A549 (cell line): ENCODE measurements around the gene ZHX3. TPM values are rescaled to one million over a fixed set of nuclear protein-coding genes. Genes with fewer than 3 reads are reported as not detected.

Experiments used
- ATAC-seq, 2 experiments: fragments of 200-7000 bp in 1 of 2; fragments of >200 bp in 1 of 2; cut with Nextera tagmentation in 1 of 2; cut with Tn5 transposase in 1 of 2; 3 replicates each; pipeline versions ENCODE4 v1.8.0 to v1.9.1; 2018 to 2020; ENCODE audit warnings: mild to moderate bottlenecking in 1 of 2, moderate library complexity in 1 of 2
- CTCF ChIA-PET: fragments of 300-600 bp; sonication (Branson Sonifier 250); formaldehyde crosslinking; extraction: SDS; loops from one replicate; lab custom pipeline; 2021; ENCODE audit warnings: antibody characterized with exemption, inconsistent platforms; lab: Yijun Ruan, JAX
- POLR2A ChIA-PET: fragments of 350-600 bp; formaldehyde crosslinking; extraction: SDS; loops from one replicate; lab custom pipeline; 2021; ENCODE audit warnings: antibody characterized with exemption, inconsistent platforms; lab: Yijun Ruan, JAX
- DNase-seq, 2 experiments: peaks; one replicate each; pipeline versions ENCODE4 v3.0.0 to v3.0.0-alpha.2; 2011 to 2016; ENCODE audit warnings: low read depth in 1 of 2, low spot score in 1 of 2
- FAIRE-seq: peaks from 2 replicates; lab custom pipeline; 2011; peaks lifted over from hg19 to GRCh38; lab: Jason Lieb, UNC
- H3K27ac ChIP-seq, 2 experiments: fragments of >200 bp; sonication (Bioruptor Twin); formaldehyde crosslinking; 3 replicates each; pipeline ENCODE4 v1.5.1; 2016 to 2017
- H3K4me1 ChIP-seq: fragments of >200 bp; sonication (Bioruptor Twin); formaldehyde crosslinking; 3 replicates; pipeline ENCODE4 v1.6.1; 2016
- H3K4me2 ChIP-seq: fragments of >200 bp; sonication (Bioruptor Twin); formaldehyde crosslinking; 3 replicates; pipeline ENCODE4 v1.6.1; 2016
- H3K4me3 ChIP-seq: fragments of >200 bp; sonication (Bioruptor Twin); formaldehyde crosslinking; 3 replicates; pipeline ENCODE4 v1.5.1; 2016
- H3K9me3 ChIP-seq: fragments of >200 bp; sonication (Bioruptor Twin); formaldehyde crosslinking; 3 replicates; pipeline ENCODE4 v1.6.1; 2016
- BHLHE40 ChIP-seq: IDR thresholded peaks from 2 replicates; pipeline ENCODE4 v1.6.1; 2012; ENCODE audit warnings: low read depth, low read length, inconsistent platforms
- CBX2 ChIP-seq: fragments of 200-600 bp; sonication (generic); IDR thresholded peaks from 2 replicates; pipeline ENCODE4 v1.6.1; 2016; ENCODE audit warnings: low read depth, mild to moderate bottlenecking, borderline replicate concordance
- CBX8 ChIP-seq: fragments of 200-600 bp; sonication (generic); IDR thresholded peaks from 2 replicates; pipeline ENCODE4 v1.6.1; 2016
- EHF ChIP-seq: fragments of 250-450 bp; sonication (Bioruptor Pico); IDR thresholded peaks from 2 replicates; pipeline ENCODE4 v1.5.0; 2020; ENCODE audit warnings: mild to moderate bottlenecking
- ESRRA ChIP-seq: fragments of 150-350 bp; IDR thresholded peaks from 2 replicates; pipeline ENCODE4 v1.6.1; 2014; ENCODE audit warnings: mild to moderate bottlenecking, low read length, borderline replicate concordance
- FOSB ChIP-seq: fragments of 250-450 bp; sonication (Bioruptor Pico); IDR thresholded peaks from 2 replicates; pipeline ENCODE4 v1.5.0; 2020; ENCODE audit warnings: mild to moderate bottlenecking, moderate library complexity
- FOXS1 ChIP-seq: fragments of 250-450 bp; sonication (Bioruptor Pico); IDR thresholded peaks from 2 replicates; pipeline ENCODE4 v1.5.0; 2020; ENCODE audit warnings: mild to moderate bottlenecking, moderate library complexity
- HOXB5 ChIP-seq: fragments of 250-450 bp; sonication (Bioruptor Pico); IDR thresholded peaks from 2 replicates; pipeline ENCODE4 v1.5.0; 2020; ENCODE audit warnings: mild to moderate bottlenecking, moderate library complexity
- JUN ChIP-seq, 2 experiments: fragments of >200 bp; sonication (Bioruptor Twin); formaldehyde crosslinking; IDR thresholded peaks; 2 replicates in 1 of 2; 3 replicates in 1 of 2; pipeline ENCODE4 v1.6.1; 2016 to 2017
- JUNB ChIP-seq: fragments of >200 bp; sonication (Bioruptor Twin); formaldehyde crosslinking; IDR thresholded peaks from 2 replicates; pipeline ENCODE4 v1.6.1; 2016
- KDM1A ChIP-seq: fragments of 200-600 bp; sonication (generic); IDR thresholded peaks from 2 replicates; pipeline ENCODE4 v1.6.1; 2016; ENCODE audit warnings: low read depth, mild to moderate bottlenecking
- KDM5A ChIP-seq: fragments of 200-600 bp; sonication (generic); IDR thresholded peaks from 2 replicates; pipeline ENCODE4 v1.6.1; 2016; ENCODE audit warnings: antibody characterized with exemption, mild to moderate bottlenecking
- MYC ChIP-seq: IDR thresholded peaks from 2 replicates; pipeline ENCODE4 v1.6.1; 2012; ENCODE audit warnings: mild to moderate bottlenecking, inconsistent platforms, low read length, improper control_type of control experiment, borderline replicate concordance
- NFE2L2 ChIP-seq: fragments of 150-350 bp; conservative IDR thresholded peaks from 2 replicates; pipeline ENCODE4 v1.6.1; 2014; ENCODE audit warnings: low read length
- POLR2A ChIP-seq: IDR thresholded peaks from 2 replicates; pipeline ENCODE4 v1.6.1; 2012; ENCODE audit warnings: mild to moderate bottlenecking, low read length
- RAD21 ChIP-seq, 2 experiments: fragments of >200 bp in 1 of 2; sonication (Bioruptor Twin) in 1 of 2; formaldehyde crosslinking in 1 of 2; IDR thresholded peaks in 1 of 2; conservative IDR thresholded peaks in 1 of 2; 2 replicates in 1 of 2; 3 replicates in 1 of 2; pipeline ENCODE4 v1.6.1; 2012 to 2018; ENCODE audit warnings: inconsistent platforms in 1 of 2
- RCOR1 ChIP-seq: fragments of 150-350 bp; IDR thresholded peaks from 2 replicates; pipeline ENCODE4 v1.6.1; 2014; ENCODE audit warnings: antibody characterized with exemption, low read length, low read depth
- SMC3 ChIP-seq: fragments of >200 bp; sonication (Bioruptor Twin); formaldehyde crosslinking; IDR thresholded peaks from 3 replicates; pipeline ENCODE4 v1.6.1; 2018; ENCODE audit warnings: inconsistent platforms
- SREBF2 ChIP-seq: fragments of 450-650 bp; IDR thresholded peaks from 2 replicates; pipeline ENCODE4 v1.6.1; 2014; ENCODE audit warnings: mild to moderate bottlenecking, moderate library complexity
- ZC3H11A ChIP-seq: fragments of 450-650 bp; IDR thresholded peaks from 2 replicates; pipeline ENCODE4 v1.6.1; 2014; ENCODE audit warnings: antibody characterized with exemption, mild to moderate bottlenecking
- ZNF302 ChIP-seq: fragments of 250-450 bp; sonication (Bioruptor Pico); IDR thresholded peaks from 2 replicates; pipeline ENCODE4 v1.9.0; 2021; ENCODE audit warnings: inconsistent platforms, mild to moderate bottlenecking, moderate library complexity
- WGBS: methylation state at CpG from one replicate; pipeline ENCODE4 v1.1.6; 2017; ENCODE audit errors: missing lambda C conversion rate; 5-methylcytosine and 5-hydroxymethylcytosine counted together
- polyA plus RNA-seq, 4 experiments: library from polyadenylated mRNA; depleted of rRNA in 3 of 4; stranded (reverse); fragments of >200 nt; fragmentation: RNase III in 1 of 4; extraction: RNeasy Plus Mini Kit Qiagen cat#74134 plus additional on column Dnase treatment in 1 of 4; gene quantifications; 2 replicates in 3 of 4; 3 replicates in 1 of 4; pipeline ENCODE4 v1.2.3, GENCODE V29; 2011 to 2017
- TF ChIP-seq, protein P1 (sequence below): fragments of >200 bp; sonication (Bioruptor Twin); formaldehyde crosslinking; IDR thresholded peaks from 2 replicates; pipeline ENCODE4 v1.6.1; 2016
- TF ChIP-seq, protein P2 (sequence below): fragments of >200 bp; sonication (Bioruptor Twin); formaldehyde crosslinking; IDR thresholded peaks from 3 replicates; pipeline ENCODE4 v1.6.1; 2016
- TF ChIP-seq, protein P3 (sequence below): fragments of >200 bp; sonication (Bioruptor Twin); formaldehyde crosslinking; IDR thresholded peaks from 3 replicates; pipeline ENCODE4 v1.5.1; 2016
- TF ChIP-seq, protein P4 (sequence below): fragments of 150-350 bp; IDR thresholded peaks from 2 replicates; pipeline ENCODE4 v1.6.1; 2014; ENCODE audit warnings: low read depth, mild to moderate bottlenecking, low read length
- TF ChIP-seq, protein P5 (sequence below): IDR thresholded peaks from 2 replicates; pipeline ENCODE4 v1.6.1; 2012; ENCODE audit warnings: low read depth, borderline replicate concordance

Gene ZHX3
- polyA plus RNA-seq, 2 of the 4 experiments (the other 2 are of a cell fraction) = 3.6 to 4.1 TPM

DNA sequence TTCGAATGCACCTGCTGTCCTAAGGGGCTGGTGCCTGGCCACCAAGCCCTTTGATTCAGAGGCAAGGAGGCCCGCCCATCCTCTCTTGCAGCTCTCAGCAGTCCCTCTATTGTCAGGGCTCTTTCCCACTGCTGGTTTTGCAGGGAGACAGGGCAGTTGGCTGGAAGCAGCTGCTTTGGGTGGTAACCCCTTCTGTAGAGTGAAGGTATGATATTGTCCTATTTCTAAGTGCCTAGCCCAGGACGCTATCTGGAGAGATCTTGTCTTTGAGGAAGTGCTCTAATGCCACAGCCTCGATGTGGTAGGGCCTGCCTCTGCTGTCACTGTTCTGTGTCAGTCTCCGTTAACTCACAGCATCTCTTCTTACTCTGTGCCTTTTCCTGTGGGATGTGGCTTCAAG lies 174.6 kb downstream of the ZHX3 start:
- POLR2A ChIA-PET = interaction anchor here (0.7 kb wide), 1 partner anchor 200 kb away, joined by 4 read pairs; no protein-coding TSS in a partner anchor
- Histone ChIP-seq H3K9me3 (no peaks in the 10 kb centered on the region), H3K4me1 (peaks cover 7% of the 10 kb centered on the region), H3K4me3 (no peak overlapping the region), H3K4me2 (no peak overlapping the region), H3K27ac (no peak overlapping the region)
- WGBS = 75% methylated on average over 5 of the region's 5 CpGs
- CTCF ChIA-PET = interaction anchor here (1.3 to 2.9 kb wide), 3 partner anchors 30 to 198 kb away, joined by 3 to 18 read pairs (median 4); partner anchors contain the start of gene LPIN3
- no peak for FAIRE-seq
- no peak for ATAC-seq
- TF ChIP-seq BHLHE40 = no peak
- TF ChIP-seq, protein P1, sequence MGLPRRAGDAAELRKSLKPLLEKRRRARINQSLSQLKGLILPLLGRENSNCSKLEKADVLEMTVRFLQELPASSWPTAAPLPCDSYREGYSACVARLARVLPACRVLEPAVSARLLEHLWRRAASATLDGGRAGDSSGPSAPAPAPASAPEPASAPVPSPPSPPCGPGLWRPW = no peak
- TF ChIP-seq CBX8 = no peak
- TF ChIP-seq ESRRA = no peak
- no peak for TF ChIP-seq SREBF2
- TF ChIP-seq FOSB (CRISPR knock-in tag) = no peak
- TF ChIP-seq JUNB = no peak
- no peak for TF ChIP-seq ZNF302 (CRISPR knock-in tag)
- TF ChIP-seq HOXB5 = no peak
- TF ChIP-seq KDM1A = no peak
- no peak for TF ChIP-seq SMC3
- TF ChIP-seq RAD21 (conservative IDR thresholded peaks at IDR 0.05 in 1 of 2, IDR thresholded peaks at IDR 0.05 in 1 of 2) = no peak
- no peak for TF ChIP-seq EHF
- no peak for TF ChIP-seq RCOR1
- no peak for DNase-seq

DNA sequence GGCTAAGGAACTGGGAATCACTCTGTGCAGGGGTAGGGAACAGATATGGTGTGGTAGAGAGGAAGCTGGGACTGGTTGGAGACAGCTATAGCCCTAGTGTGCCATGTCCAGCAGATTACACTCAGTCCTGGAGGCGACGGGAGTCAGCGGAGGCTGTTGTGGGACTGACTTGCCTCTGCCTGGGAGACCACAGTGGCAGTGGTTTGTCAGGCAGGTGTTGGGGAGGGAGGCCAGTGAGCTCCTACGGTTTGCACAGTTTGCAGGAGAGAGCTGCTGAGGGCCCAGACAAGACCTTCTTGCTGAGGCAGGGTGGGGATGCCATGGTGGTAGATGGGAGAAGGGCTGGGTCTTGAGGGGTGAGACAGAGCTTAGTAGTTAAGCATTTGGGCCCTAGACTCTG lies 175.3 kb downstream of the ZHX3 start:
- POLR2A ChIA-PET = interaction anchor here (0.7 kb wide), 2 partner anchors 11 to 201 kb away, joined by 3 to 4 read pairs; no protein-coding TSS in a partner anchor
- Histone ChIP-seq H3K27ac (no peak overlapping the region), H3K4me1 (peaks cover 7% of the 10 kb centered on the region), H3K9me3 (no peaks in the 10 kb centered on the region), H3K4me3 (no peak overlapping the region), H3K4me2 (no peak overlapping the region)
- CTCF ChIA-PET = interaction anchor here (1.3 to 2.9 kb wide), 3 partner anchors 16 to 198 kb away, joined by 3 to 18 read pairs (median 4); partner anchors contain the start of gene LPIN3
- TF ChIP-seq, protein P1 = no peak
- TF ChIP-seq, protein P2, sequence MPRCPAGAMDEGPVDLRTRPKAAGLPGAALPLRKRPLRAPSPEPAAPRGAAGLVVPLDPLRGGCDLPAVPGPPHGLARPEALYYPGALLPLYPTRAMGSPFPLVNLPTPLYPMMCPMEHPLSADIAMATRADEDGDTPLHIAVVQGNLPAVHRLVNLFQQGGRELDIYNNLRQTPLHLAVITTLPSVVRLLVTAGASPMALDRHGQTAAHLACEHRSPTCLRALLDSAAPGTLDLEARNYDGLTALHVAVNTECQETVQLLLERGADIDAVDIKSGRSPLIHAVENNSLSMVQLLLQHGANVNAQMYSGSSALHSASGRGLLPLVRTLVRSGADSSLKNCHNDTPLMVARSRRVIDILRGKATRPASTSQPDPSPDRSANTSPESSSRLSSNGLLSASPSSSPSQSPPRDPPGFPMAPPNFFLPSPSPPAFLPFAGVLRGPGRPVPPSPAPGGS = no peak
- TF ChIP-seq NFE2L2 = no peak
- TF ChIP-seq POLR2A = no peak
- no peak for TF ChIP-seq BHLHE40
- TF ChIP-seq FOXS1 (CRISPR knock-in tag) = no peak
- TF ChIP-seq KDM5A = no peak
- TF ChIP-seq MYC = no peak
- TF ChIP-seq, protein P3, sequence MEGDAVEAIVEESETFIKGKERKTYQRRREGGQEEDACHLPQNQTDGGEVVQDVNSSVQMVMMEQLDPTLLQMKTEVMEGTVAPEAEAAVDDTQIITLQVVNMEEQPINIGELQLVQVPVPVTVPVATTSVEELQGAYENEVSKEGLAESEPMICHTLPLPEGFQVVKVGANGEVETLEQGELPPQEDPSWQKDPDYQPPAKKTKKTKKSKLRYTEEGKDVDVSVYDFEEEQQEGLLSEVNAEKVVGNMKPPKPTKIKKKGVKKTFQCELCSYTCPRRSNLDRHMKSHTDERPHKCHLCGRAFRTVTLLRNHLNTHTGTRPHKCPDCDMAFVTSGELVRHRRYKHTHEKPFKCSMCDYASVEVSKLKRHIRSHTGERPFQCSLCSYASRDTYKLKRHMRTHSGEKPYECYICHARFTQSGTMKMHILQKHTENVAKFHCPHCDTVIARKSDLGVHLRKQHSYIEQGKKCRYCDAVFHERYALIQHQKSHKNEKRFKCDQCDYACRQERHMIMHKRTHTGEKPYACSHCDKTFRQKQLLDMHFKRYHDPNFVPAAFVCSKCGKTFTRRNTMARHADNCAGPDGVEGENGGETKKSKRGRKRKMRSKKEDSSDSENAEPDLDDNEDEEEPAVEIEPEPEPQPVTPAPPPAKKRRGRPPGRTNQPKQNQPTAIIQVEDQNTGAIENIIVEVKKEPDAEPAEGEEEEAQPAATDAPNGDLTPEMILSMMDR = no peak
- TF ChIP-seq, protein P4, sequence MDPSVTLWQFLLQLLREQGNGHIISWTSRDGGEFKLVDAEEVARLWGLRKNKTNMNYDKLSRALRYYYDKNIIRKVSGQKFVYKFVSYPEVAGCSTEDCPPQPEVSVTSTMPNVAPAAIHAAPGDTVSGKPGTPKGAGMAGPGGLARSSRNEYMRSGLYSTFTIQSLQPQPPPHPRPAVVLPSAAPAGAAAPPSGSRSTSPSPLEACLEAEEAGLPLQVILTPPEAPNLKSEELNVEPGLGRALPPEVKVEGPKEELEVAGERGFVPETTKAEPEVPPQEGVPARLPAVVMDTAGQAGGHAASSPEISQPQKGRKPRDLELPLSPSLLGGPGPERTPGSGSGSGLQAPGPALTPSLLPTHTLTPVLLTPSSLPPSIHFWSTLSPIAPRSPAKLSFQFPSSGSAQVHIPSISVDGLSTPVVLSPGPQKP = no peak
- no peak for TF ChIP-seq KDM1A
- no peak for TF ChIP-seq JUN (IDR thresholded peaks at IDR 0.05)
- no peak for TF ChIP-seq CBX2
- TF ChIP-seq, protein P5, sequence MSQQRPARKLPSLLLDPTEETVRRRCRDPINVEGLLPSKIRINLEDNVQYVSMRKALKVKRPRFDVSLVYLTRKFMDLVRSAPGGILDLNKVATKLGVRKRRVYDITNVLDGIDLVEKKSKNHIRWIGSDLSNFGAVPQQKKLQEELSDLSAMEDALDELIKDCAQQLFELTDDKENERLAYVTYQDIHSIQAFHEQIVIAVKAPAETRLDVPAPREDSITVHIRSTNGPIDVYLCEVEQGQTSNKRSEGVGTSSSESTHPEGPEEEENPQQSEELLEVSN = no peak
- TF ChIP-seq ZC3H11A = no peak
- WGBS = 94% methylated on average over 4 of the region's 4 CpGs
- FAIRE-seq (no peak), DNase-seq (no peak), ATAC-seq (no peak)
